CD14-positive monocyte (primary cell): ENCODE results near the gene ADK. TPM values are rescaled to one million over a fixed set of nuclear protein-coding genes. Genes with fewer than 3 reads are reported as not detected.

ENCODE experiments used
- DNase-seq, 3 donors: peaks; one replicate each; pipeline ENCODE4 v3.0.0-alpha.2; 2011 to 2022
- H2AFZ ChIP-seq: 2 replicates; pipeline ENCODE4 v1.6.0; 2012; ENCODE audit warnings: mild to moderate bottlenecking, low read depth, low read length, inconsistent platforms; ENCODE audit not compliant: insufficient read depth, poor library complexity, severe bottlenecking
- H3K27ac ChIP-seq, 2 donors: 1 replicate in 1 of 2; 2 replicates in 1 of 2; pipeline ENCODE4 v1.5.1; 2012 to 2013; ENCODE audit warnings: low read length in 2 of 2, control low read depth in 1 of 2, inconsistent platforms in 1 of 2, low read depth in 1 of 2, mild to moderate bottlenecking in 1 of 2
- H3K27me3 ChIP-seq, 2 donors: one replicate each; pipeline versions ENCODE4 v1.6.0 to v1.6.1; 2011 to 2013; ENCODE audit warnings: low read length in 2 of 2; ENCODE audit not compliant: control insufficient read depth in 2 of 2, insufficient read depth in 2 of 2
- H3K36me3 ChIP-seq, 2 donors: replicated peaks in 1 of 2; 1 replicate in 1 of 2; 2 replicates in 1 of 2; pipeline versions ENCODE4 v1.5.1 to v1.6.1; 2012 to 2013; ENCODE audit warnings: low read length in 2 of 2, control low read depth in 1 of 2, inconsistent platforms in 1 of 2, mild to moderate bottlenecking in 1 of 2; ENCODE audit not compliant: insufficient read depth in 2 of 2, control insufficient read depth in 1 of 2
- H3K4me1 ChIP-seq, 2 donors: 1 replicate in 1 of 2; 2 replicates in 1 of 2; pipeline versions ENCODE4 v1.5.1 to v1.6.1; 2012 to 2013; ENCODE audit warnings: low read length in 2 of 2, control low read depth in 1 of 2, inconsistent platforms in 1 of 2, mild to moderate bottlenecking in 1 of 2, moderate library complexity in 1 of 2; ENCODE audit not compliant: insufficient read depth in 2 of 2, control insufficient read depth in 1 of 2
- H3K4me2 ChIP-seq: replicated peaks from 2 replicates; pipeline ENCODE3; 2012; ENCODE audit warnings: low read length, moderate library complexity, mild to moderate bottlenecking; ENCODE audit not compliant: poor library complexity, severe bottlenecking; ENCODE audit errors: extremely low read depth
- H3K4me3 ChIP-seq, 3 experiments: fragments of 200-600 bp in 1 of 3; sonication (generic) in 1 of 3; replicated peaks in 1 of 3; 1 replicate in 2 of 3; 2 replicates in 1 of 3; pipeline ENCODE4 v1.5.1; 2011 to 2013; ENCODE audit warnings: low read length in 3 of 3, mild to moderate bottlenecking in 3 of 3, control low read depth in 2 of 3, low read depth in 2 of 3, inconsistent platforms in 1 of 3, moderate library complexity in 1 of 3
- H3K79me2 ChIP-seq: 2 replicates; pipeline ENCODE4 v1.6.0; 2012; ENCODE audit warnings: mild to moderate bottlenecking, control low read depth, inconsistent platforms, low read length, moderate library complexity; ENCODE audit not compliant: insufficient read depth
- H3K9ac ChIP-seq: 2 replicates; pipeline ENCODE4 v1.6.0; 2017; ENCODE audit warnings: low read length, mild to moderate bottlenecking; ENCODE audit not compliant: insufficient read depth, poor library complexity, severe bottlenecking
- H3K9me3 ChIP-seq, 2 donors: replicated peaks in 1 of 2; 1 replicate in 1 of 2; 2 replicates in 1 of 2; pipeline versions ENCODE4 v1.5.1 to v1.6.1; 2012 to 2013; ENCODE audit warnings: low read length in 2 of 2, control low read depth in 1 of 2; ENCODE audit not compliant: control insufficient read depth in 1 of 2, insufficient read depth in 1 of 2
- H4K20me1 ChIP-seq: 2 replicates; pipeline ENCODE4 v1.6.0; 2012; ENCODE audit warnings: mild to moderate bottlenecking, low read length, control low read depth, moderate library complexity; ENCODE audit not compliant: insufficient read depth
- H3K27ac Mint-ChIP-seq, 7 donors: one replicate each; pipeline ENCODE4 v1.8.0; 2020; ENCODE audit warnings: mild to moderate bottlenecking in 7 of 7, mixed read lengths in 7 of 7, moderate library complexity in 6 of 7, inconsistent platforms in 2 of 7
- H3K27me3 Mint-ChIP-seq, 3 donors: one replicate each; pipeline ENCODE4 v1.8.0; 2021 to 2022; ENCODE audit warnings: low read depth in 3 of 3, mild to moderate bottlenecking in 3 of 3, mixed read lengths in 3 of 3, moderate library complexity in 3 of 3, inconsistent platforms in 1 of 3
- H3K36me3 Mint-ChIP-seq, 2 donors: one replicate each; pipeline ENCODE4 v1.8.0; 2020; ENCODE audit warnings: mixed read lengths in 2 of 2, inconsistent platforms in 1 of 2, mild to moderate bottlenecking in 1 of 2
- H3K4me1 Mint-ChIP-seq: one replicate; pipeline ENCODE4 v1.8.0; 2020; ENCODE audit warnings: mild to moderate bottlenecking, mixed read lengths
- H3K4me3 Mint-ChIP-seq, 2 donors: one replicate each; pipeline ENCODE4 v1.8.0; 2020; ENCODE audit warnings: mild to moderate bottlenecking in 2 of 2, mixed read lengths in 2 of 2, moderate library complexity in 1 of 2
- H3K9me3 Mint-ChIP-seq, 7 donors: one replicate each; pipeline ENCODE4 v1.8.0; 2020 to 2022; ENCODE audit warnings: mixed read lengths in 7 of 7, mild to moderate bottlenecking in 6 of 7, moderate library complexity in 6 of 7, inconsistent platforms in 2 of 7
- WGBS: methylation state at CpG from one replicate; pipeline ENCODE4 v1.1.5; 2013; ENCODE audit warnings: missing lambda C conversion rate; ENCODE audit not compliant: insufficient coverage; 5-methylcytosine and 5-hydroxymethylcytosine counted together
- intact Hi-C, 2 donors: fragments of 100-400 bp; cut with micrococcal nuclease; formaldehyde crosslinking; loops; one replicate each; pipeline versions ENCODE4 v1.15.0 to v1.15.1; 2023
- polyA minus RNA-seq: library from RNA; depleted of rRNA, polyadenylated mRNA; stranded (reverse); fragments of >200 nt; gene quantifications from 2 replicates; pipeline ENCODE4 v1.2.3, GENCODE V29; 2012
- polyA plus RNA-seq, 3 donors: library from polyadenylated mRNA; depleted of rRNA in 1 of 3; unstranded in 2 of 3; stranded (reverse) in 1 of 3; fragments of 300-500 nt in 2 of 3; fragments of >200 nt in 1 of 3; fragmentation: Illumina TruSeq in 2 of 3; gene quantifications; 1 replicate in 2 of 3; 2 replicates in 1 of 3; pipeline ENCODE4 v1.2.3, GENCODE V29; 2012 to 2021
- total RNA-seq, 12 experiments: library from RNA in 1 of 12; stranded (reverse) in 1 of 12; fragments of 120-200 nt in 1 of 12; gene quantifications; one replicate each; pipeline ENCODE4 v1.2.4 and lab custom pipeline; 2013 to 2026; ENCODE audit warnings: mixed read lengths in 6 of 12, inconsistent platforms in 1 of 12
- TF ChIP-seq, protein P1 (sequence below): fragments of 200-600 bp; IDR thresholded peaks from one replicate; pipeline ENCODE4 v1.8.0; 2022; ENCODE audit warnings: antibody characterized with exemption, mild to moderate bottlenecking

The ADK gene
- total RNA-seq (2013) = 17.7 TPM
- polyA plus RNA-seq = 10 to 100 TPM in 2 of 3 donors, 1 to 10 TPM in 1; 6.4 to 38.2 (median 35.7) TPM
- polyA minus RNA-seq = 5.4 and 5.5 TPM in 2 replicates
- total RNA-seq (lab: John Stamatoyannopoulos, UW) = 18.0 to 93.2 (median 34.9) reads per million in 11 experiments

DNA sequence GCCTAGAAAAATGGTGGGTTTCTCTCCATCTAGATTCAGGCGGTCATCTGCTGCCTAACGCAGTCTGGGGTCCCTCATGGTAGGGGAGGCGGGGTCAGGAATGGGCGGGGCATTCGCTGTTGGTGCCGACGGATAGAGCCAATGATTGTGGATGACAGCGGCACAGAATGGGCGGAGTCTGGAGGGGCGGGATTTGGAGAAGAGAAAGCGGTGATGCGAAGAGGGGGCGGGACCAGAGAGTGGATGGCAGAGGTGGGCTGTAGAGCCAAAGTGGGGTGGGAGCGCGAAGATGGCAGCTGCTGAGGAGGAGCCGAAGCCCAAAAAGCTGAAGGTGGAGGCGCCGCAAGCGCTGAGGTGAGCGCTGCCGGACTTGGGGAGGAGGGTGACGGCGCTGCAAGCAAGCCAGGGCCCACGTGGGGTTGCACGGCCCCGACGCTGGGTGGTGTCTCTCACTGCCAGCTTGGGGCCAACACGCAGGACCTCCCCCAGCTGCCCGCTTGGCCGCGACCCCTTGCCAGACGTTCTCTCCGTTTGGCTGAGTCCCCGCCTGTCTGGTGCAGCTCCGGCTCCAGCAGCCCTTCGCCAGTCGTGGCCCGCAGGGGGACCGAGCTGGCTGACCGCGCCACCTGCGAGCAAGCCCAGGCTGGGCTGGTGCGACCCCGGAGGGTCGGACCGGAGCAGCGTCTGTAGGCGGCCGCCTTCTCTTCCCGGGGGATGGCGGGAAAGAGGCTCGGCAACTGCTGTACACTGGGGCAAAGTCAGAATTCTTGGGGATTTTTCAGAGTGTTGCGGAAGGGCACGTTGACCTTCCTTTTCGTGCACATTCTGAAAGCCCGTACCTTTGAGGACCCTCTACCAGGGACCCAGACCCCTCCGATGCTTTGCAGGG is at the start of gene ADK:
Gene ADK, plus strand, starts transcription at position 232 of the 889 bp plus-strand sequence. Its CDS starts 58 bp downstream, at position 290.
- H3K4me3 ChIP-seq = peak within 1 kb of the TSS; percentile 59 to 99 (median 86)
- Mint-ChIP-seq H3K4me1 (peaks cover 38% of the 10 kb centered on the region), H3K4me3 (no peak within 1 kb of the TSS), H3K9me3 (no peaks in the 10 kb centered on the region), H3K36me3 (peaks cover 6 to 19% of the 10 kb centered on the region in 2 donors), H3K27ac (no peak within 1 kb of the TSS), H3K27me3 (peaks cover 0 to 4% (median 0%) of the 10 kb centered on the region in 3 donors)
- H2AFZ ChIP-seq = peak within 1 kb of the TSS; percentile 95
- peak within 1 kb of the TSS; percentile 77 to 99 for H3K27ac ChIP-seq
- H3K4me1 ChIP-seq = peaks cover 29 to 32% of the 10 kb centered on the region in 2 donors
- peak within 1 kb of the TSS; percentile 97 for H3K9ac ChIP-seq
- peaks cover 88% of the 10 kb centered on the region for H3K79me2 ChIP-seq
- no peaks in the 10 kb centered on the region for H3K27me3 ChIP-seq
- peaks cover 5 to 22% of the 10 kb centered on the region in 2 donors for H3K36me3 ChIP-seq
- H4K20me1 ChIP-seq = peaks cover 24% of the 10 kb centered on the region
- intact Hi-C loops = loop anchor here (5.0 to 10.0 kb wide), 5 partner anchors 36 to 674 kb away; partner anchors contain the start of gene KAT6B (in 2 of the 2)
- H3K9me3 ChIP-seq = no peaks in the 10 kb centered on the region
- H3K4me2 ChIP-seq = peak within 1 kb of the TSS; percentile 98
- TF ChIP-seq, protein P1, sequence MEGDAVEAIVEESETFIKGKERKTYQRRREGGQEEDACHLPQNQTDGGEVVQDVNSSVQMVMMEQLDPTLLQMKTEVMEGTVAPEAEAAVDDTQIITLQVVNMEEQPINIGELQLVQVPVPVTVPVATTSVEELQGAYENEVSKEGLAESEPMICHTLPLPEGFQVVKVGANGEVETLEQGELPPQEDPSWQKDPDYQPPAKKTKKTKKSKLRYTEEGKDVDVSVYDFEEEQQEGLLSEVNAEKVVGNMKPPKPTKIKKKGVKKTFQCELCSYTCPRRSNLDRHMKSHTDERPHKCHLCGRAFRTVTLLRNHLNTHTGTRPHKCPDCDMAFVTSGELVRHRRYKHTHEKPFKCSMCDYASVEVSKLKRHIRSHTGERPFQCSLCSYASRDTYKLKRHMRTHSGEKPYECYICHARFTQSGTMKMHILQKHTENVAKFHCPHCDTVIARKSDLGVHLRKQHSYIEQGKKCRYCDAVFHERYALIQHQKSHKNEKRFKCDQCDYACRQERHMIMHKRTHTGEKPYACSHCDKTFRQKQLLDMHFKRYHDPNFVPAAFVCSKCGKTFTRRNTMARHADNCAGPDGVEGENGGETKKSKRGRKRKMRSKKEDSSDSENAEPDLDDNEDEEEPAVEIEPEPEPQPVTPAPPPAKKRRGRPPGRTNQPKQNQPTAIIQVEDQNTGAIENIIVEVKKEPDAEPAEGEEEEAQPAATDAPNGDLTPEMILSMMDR = peak; percentile 34
- WGBS = under 1% methylated on average over 49 of the region's 57 CpGs
- DNase-seq = peak; percentile 95 to 99 (median 97)

DNA sequence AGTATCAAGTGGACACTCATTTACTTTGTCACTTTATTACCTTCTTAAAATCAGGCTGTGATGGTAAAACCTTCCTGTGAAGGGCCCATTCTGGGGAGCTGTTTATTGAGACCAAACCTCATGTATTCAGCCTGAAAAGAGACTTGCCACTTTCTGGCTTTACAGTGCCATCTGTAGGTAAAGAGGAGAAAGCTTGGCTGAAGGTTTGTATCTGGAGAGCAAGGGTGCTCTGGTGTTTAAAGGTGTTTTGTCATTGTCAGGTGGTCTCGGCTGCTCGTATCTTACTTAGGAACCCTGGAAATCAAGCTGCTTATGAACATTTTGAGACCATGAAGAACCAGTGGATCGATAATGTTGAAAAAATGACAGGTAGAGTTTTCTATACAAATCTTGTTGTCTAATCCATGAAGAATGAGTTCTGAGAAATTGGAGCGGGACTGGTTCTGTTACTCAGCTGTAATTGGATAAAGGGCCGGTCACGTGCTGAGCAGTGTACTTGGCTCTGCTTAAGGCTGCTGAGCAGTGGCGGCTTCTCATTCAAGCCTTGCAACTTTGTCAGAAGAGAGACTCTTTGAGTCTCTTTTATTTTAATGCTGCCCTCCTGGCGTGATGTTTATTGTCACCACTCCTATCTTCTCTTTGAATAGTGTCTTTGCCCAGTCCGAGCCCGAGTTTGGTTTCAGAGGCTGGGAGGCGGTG is 47.3 kb upstream of the ADK start:
- Histone ChIP-seq H3K4me1 (no peaks in the 10 kb centered on the region), H3K9me3 (no peaks in the 10 kb centered on the region), H3K36me3 (peaks cover 92 to 100% of the 10 kb centered on the region in 2 donors), H3K79me2 (no peaks in the 10 kb centered on the region), H4K20me1 (peaks cover 30% of the 10 kb centered on the region), H3K9ac (no peak overlapping the region), H3K4me2 (no peak overlapping the region), H3K27ac (no peak overlapping the region), H3K4me3 (no peak overlapping the region), H2AFZ (no peak overlapping the region), H3K27me3 (no peaks in the 10 kb centered on the region)
- DNase-seq = no peak
- Mint-ChIP-seq H3K4me1 (no peaks in the 10 kb centered on the region), H3K27me3 (peaks cover 0 to 2% (median 0%) of the 10 kb centered on the region in 3 donors), H3K27ac (peak overlapping the region in 1 of 7 donors; percentile 41), H3K4me3 (no peak overlapping the region), H3K9me3 (no peaks in the 10 kb centered on the region), H3K36me3 (peaks cover 87 to 97% of the 10 kb centered on the region in 2 donors)
- WGBS = 93% methylated on average over 7 of the region's 11 CpGs
- TF ChIP-seq, protein P1 = no peak
- intact Hi-C loops = no loop called here
